Tibial nerve (tissue), 4 donors: ENCODE data around the gene DNAJC4. TPM values are rescaled to one million over a fixed set of nuclear protein-coding genes. Genes with fewer than 3 reads are reported as not detected.

Source experiments
- DNase-seq, 2 donors: peaks; one replicate each; pipeline ENCODE4 v3.0.0-alpha.2; 2019; ENCODE audit warnings: low spot score in 2 of 2
- H3K27ac ChIP-seq, 4 donors: fragments of 200-600 bp; sonication (generic) in 3 of 4; one replicate each; pipeline ENCODE4 v1.5.1; 2017 to 2019; ENCODE audit warnings: mild to moderate bottlenecking in 1 of 4
- H3K27me3 ChIP-seq, 2 donors: fragments of 200-600 bp; sonication (generic) in 1 of 2; one replicate each; pipeline versions ENCODE4 v1.5.1 to v1.6.0; 2017 to 2019
- H3K36me3 ChIP-seq, 3 donors: fragments of 200-600 bp; sonication (generic); one replicate each; pipeline ENCODE4 v1.5.1; 2018 to 2019
- H3K4me1 ChIP-seq, 4 donors: fragments of 200-600 bp; sonication (generic) in 3 of 4; one replicate each; pipeline ENCODE4 v1.5.1; 2017 to 2019
- H3K4me3 ChIP-seq, 4 donors: fragments of 200-600 bp; sonication (generic) in 3 of 4; one replicate each; pipeline ENCODE4 v1.5.1; 2017 to 2019; ENCODE audit warnings: mild to moderate bottlenecking in 1 of 4, moderate library complexity in 1 of 4
- H3K9me3 ChIP-seq, 4 donors: fragments of 200-600 bp; sonication (generic) in 3 of 4; one replicate each; pipeline ENCODE4 v1.5.1; 2017 to 2019
- EP300 ChIP-seq, 2 donors: sonication (generic); formaldehyde crosslinking; IDR thresholded peaks; one replicate each; pipeline ENCODE4 v1.6.1; 2017; ENCODE audit warnings: antibody characterized with exemption in 2 of 2, mild to moderate bottlenecking in 1 of 2
- POLR2A ChIP-seq, 2 donors: fragments of 450-650 bp; IDR thresholded peaks; one replicate each; pipeline ENCODE4 v1.6.1; 2017; ENCODE audit warnings: antibody characterized with exemption in 2 of 2, mild to moderate bottlenecking in 2 of 2, moderate library complexity in 2 of 2
- WGBS, 2 donors: methylation state at CpG; one replicate each; pipeline ENCODE4 v1.1.5; 2018; 5-methylcytosine and 5-hydroxymethylcytosine counted together
- total RNA-seq, 4 donors: library from RNA; depleted of rRNA; stranded (reverse); fragments of >200 nt; gene quantifications; one replicate each; pipeline ENCODE4 v1.1.0, GENCODE V29; 2016
- TF ChIP-seq, protein P1 (sequence below), 5 experiments: fragments of 200-600 bp in 3 of 5; fragments of 450-650 bp in 2 of 5; sonication (generic) in 3 of 5; IDR thresholded peaks; one replicate each; pipeline ENCODE4 v1.5.1; 2016 to 2019; ENCODE audit warnings: antibody characterized with exemption in 5 of 5, mild to moderate bottlenecking in 3 of 5, moderate library complexity in 2 of 5

Gene DNAJC4
- total RNA-seq, 4 donors from 2014 or later: 20.1 to 42.0 (median 25.8) TPM

DNA sequence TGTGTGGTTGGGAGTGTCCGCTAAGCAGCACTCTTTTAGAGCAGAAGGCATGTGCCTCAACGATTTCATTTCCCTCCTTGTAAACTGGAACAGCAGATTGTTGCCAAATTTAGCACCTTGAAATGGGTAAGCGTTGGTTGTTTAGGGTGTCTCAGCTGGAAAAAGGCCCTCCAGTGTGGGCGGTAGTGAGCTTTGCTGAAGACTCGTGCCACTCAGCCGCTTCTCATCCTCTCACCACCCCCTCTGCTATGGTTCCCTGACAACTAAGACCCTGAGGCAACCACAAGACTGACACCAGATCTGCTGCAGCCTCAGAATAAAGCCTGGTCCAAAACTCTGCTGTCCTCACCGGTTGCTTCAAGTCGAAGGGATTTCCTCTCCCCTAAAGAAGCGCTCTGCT is 33.7 kb upstream of the DNAJC4 start:
- H3K9me3 ChIP-seq: no peaks in the 10 kb centered on the region
- H3K4me1 ChIP-seq: no peaks in the 10 kb centered on the region
- TF ChIP-seq, protein P1, sequence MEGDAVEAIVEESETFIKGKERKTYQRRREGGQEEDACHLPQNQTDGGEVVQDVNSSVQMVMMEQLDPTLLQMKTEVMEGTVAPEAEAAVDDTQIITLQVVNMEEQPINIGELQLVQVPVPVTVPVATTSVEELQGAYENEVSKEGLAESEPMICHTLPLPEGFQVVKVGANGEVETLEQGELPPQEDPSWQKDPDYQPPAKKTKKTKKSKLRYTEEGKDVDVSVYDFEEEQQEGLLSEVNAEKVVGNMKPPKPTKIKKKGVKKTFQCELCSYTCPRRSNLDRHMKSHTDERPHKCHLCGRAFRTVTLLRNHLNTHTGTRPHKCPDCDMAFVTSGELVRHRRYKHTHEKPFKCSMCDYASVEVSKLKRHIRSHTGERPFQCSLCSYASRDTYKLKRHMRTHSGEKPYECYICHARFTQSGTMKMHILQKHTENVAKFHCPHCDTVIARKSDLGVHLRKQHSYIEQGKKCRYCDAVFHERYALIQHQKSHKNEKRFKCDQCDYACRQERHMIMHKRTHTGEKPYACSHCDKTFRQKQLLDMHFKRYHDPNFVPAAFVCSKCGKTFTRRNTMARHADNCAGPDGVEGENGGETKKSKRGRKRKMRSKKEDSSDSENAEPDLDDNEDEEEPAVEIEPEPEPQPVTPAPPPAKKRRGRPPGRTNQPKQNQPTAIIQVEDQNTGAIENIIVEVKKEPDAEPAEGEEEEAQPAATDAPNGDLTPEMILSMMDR (IDR thresholded peaks at IDR 0.05): no peak
- TF ChIP-seq POLR2A (IDR thresholded peaks at IDR 0.05) (no peak), EP300 (IDR thresholded peaks at IDR 0.05) (no peak)
- peaks cover 9 to 95% (median 26%) of the 10 kb centered on the region in 3 donors for H3K36me3 ChIP-seq
- no peaks in the 10 kb centered on the region for H3K27me3 ChIP-seq
- no peak overlapping the region for H3K4me3 ChIP-seq
- WGBS, 2 donors: 81 to 86% methylated on average over 9 of the region's 9 CpGs
- no peak overlapping the region for H3K27ac ChIP-seq
- no peak for DNase-seq

DNA sequence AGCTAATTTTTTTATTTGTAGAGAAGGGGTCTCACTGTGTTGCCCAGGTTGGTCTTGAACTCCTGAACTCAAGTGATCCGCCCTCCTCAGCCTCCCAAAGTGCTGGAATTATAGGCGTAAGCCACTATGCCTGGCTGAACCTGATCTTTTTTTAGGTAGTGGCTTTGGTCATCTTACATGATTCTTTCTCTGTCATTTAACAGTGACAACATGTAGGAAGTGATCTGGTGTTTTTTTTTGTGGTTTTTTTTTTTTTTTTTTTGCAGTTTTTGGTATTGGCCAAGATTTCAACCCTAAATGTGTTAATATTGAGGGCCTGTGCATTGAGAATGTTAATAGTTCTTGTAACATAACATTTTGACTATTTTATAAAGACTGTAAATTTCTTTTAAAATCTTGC is 31.8 kb upstream of the DNAJC4 start:
- Histone ChIP-seq H3K36me3 (peaks cover 9 to 99% (median 37%) of the 10 kb centered on the region in 3 donors), H3K27me3 (no peaks in the 10 kb centered on the region), H3K27ac (no peak overlapping the region), H3K4me3 (no peak overlapping the region), H3K9me3 (no peaks in the 10 kb centered on the region), H3K4me1 (no peaks in the 10 kb centered on the region)
- WGBS, 2 donors: 93 to 100% methylated on average over 2 of the region's 2 CpGs
- TF ChIP-seq, protein P1 (IDR thresholded peaks at IDR 0.05): no peak
- TF ChIP-seq EP300 (IDR thresholded peaks at IDR 0.05) (no peak), POLR2A (IDR thresholded peaks at IDR 0.05) (no peak)
- DNase-seq: no peak

DNA sequence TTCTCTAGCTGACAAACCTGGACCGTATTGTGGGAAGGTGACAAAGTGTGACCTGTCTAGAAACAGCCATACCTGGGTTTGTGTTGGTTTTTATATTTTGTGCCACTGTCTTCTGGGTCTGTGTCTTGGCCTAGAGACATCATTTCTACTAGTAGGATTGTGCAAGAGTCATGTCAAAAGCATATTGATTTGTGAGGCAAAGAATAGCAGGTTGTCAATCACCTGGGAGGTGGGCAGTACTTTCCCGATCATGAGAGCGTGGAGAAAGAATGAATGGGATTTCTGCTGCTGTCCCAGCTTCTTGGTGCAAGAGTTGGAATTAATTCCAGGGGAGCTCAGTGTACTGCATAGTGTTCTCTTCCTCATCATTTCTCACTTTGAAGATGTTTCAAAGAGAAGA is 28.8 kb upstream of the DNAJC4 start:
- DNase-seq: no peak
- H3K27ac ChIP-seq: no peak overlapping the region
- H3K27me3 ChIP-seq: no peaks in the 10 kb centered on the region
- 77 to 85% methylated on average over 3 of the region's 3 CpGs for WGBS, 2 donors
- TF ChIP-seq EP300 (IDR thresholded peaks at IDR 0.05) (no peak), POLR2A (IDR thresholded peaks at IDR 0.05) (no peak)
- TF ChIP-seq, protein P1 (IDR thresholded peaks at IDR 0.05): no peak
- peaks cover 7 to 95% (median 26%) of the 10 kb centered on the region in 3 donors for H3K36me3 ChIP-seq
- H3K9me3 ChIP-seq: no peaks in the 10 kb centered on the region
- H3K4me3 ChIP-seq: no peak overlapping the region
- H3K4me1 ChIP-seq: peaks cover 0 to 13% (median 7%) of the 10 kb centered on the region in 4 donors

DNA sequence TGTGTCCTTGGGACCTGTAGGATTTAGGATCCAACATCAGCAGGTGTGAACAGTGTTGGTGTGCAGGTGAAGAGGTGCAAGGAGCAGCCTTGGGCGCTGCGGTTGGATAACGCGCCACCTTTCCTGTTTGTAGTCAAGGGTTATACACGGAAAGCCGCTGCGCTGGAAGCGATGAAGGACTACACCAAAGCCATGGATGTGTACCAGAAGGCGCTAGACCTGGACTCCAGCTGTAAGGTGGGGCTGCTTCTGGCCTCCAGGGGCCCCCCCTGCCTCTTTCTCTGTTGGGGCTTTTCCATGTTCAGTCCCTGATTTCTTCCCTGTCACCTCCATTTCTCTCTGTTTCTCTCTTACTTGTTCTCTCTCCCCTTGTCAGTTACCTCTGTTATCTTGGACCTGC is 27.4 kb upstream of the DNAJC4 start:
- TF ChIP-seq EP300 (IDR thresholded peaks at IDR 0.05) (no peak), POLR2A (IDR thresholded peaks at IDR 0.05) (no peak)
- TF ChIP-seq, protein P1 (IDR thresholded peaks at IDR 0.05): no peak
- 81 to 96% methylated on average over 9 of the region's 9 CpGs for WGBS, 2 donors
- H3K36me3 ChIP-seq: peaks cover 4 to 87% (median 24%) of the 10 kb centered on the region in 3 donors

DNA sequence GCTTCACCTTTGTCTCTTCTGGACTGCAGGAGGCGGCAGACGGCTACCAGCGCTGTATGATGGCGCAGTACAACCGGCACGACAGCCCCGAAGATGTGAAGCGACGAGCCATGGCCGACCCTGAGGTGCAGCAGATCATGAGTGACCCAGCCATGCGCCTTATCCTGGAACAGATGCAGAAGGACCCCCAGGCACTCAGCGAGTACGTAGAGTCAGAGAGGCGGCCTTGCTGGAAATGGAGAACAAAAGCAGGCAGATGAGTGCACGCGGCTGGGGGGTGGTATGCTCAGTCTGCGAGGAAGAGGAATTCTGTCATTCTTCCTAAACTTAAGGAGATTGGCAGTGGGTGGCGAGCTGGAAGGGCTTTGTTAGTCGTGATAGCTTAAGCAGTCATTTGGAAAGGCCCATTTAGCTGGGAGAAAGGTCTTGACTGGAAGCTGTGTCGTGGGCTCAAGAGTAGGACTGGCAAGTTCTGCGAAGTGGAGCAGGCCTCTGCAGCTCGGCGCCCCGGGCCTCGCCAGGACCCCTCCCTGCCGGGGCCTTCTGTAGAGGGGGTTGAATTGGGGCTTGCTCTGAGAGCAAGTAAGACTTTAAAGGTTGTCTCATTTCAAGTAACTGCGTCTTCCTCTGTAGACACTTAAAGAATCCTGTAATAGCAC is 26.8 kb upstream of the DNAJC4 start:
- Histone ChIP-seq H3K4me1 (peaks cover 0 to 20% (median 10%) of the 10 kb centered on the region in 4 donors), H3K9me3 (no peaks in the 10 kb centered on the region), H3K27me3 (no peaks in the 10 kb centered on the region), H3K4me3 (no peak overlapping the region), H3K36me3 (peaks cover 3 to 84% (median 24%) of the 10 kb centered on the region in 3 donors), H3K27ac (no peak overlapping the region)
- TF ChIP-seq POLR2A (IDR thresholded peaks at IDR 0.05): no peak
- TF ChIP-seq, protein P1 (IDR thresholded peaks at IDR 0.05): no peak
- no peak for TF ChIP-seq EP300 (IDR thresholded peaks at IDR 0.05)
- WGBS, 2 donors: 88 to 90% methylated on average over 27 of the region's 27 CpGs
- DNase-seq: no peak

More for the DNA sequence above, 27.4 kb upstream of the DNAJC4 start:
- Histone ChIP-seq H3K27me3 (no peaks in the 10 kb centered on the region), H3K4me3 (no peak overlapping the region), H3K4me1 (peaks cover 0 to 14% (median 8%) of the 10 kb centered on the region in 4 donors), H3K9me3 (no peaks in the 10 kb centered on the region), H3K27ac (no peak overlapping the region)
- no peak for DNase-seq
